H9 (cell line): ENCODE measurements around the gene ZNF407. TPM values are rescaled to one million over a fixed set of nuclear protein-coding genes. Genes with fewer than 3 reads are reported as not detected.

Experiments used
- DNase-seq: peaks from one replicate; pipeline ENCODE4 v3.0.0-alpha.2; 2017
- H2AFZ ChIP-seq: one replicate; pipeline ENCODE4 v1.6.1; 2013; ENCODE audit warnings: mild to moderate bottlenecking, low read length, control low read depth, moderate library complexity
- H2AK5ac ChIP-seq: 2 replicates; pipeline ENCODE4 v1.6.1; 2013; ENCODE audit warnings: low read length, control low read depth, mixed read lengths; ENCODE audit not compliant: insufficient read length
- H2BK120ac ChIP-seq: one replicate; pipeline ENCODE4 v1.6.1; 2013; ENCODE audit warnings: low read depth, mild to moderate bottlenecking, low read length, control low read depth, inconsistent platforms; ENCODE audit not compliant: poor library complexity, severe bottlenecking
- H2BK12ac ChIP-seq: 2 replicates; pipeline ENCODE4 v1.6.1; 2013; ENCODE audit warnings: low read length, control low read depth, mixed read lengths, low read depth; ENCODE audit not compliant: insufficient read length
- H2BK15ac ChIP-seq: 2 replicates; pipeline ENCODE4 v1.6.1; 2013; ENCODE audit warnings: low read depth, low read length, control low read depth
- H2BK20ac ChIP-seq: one replicate; pipeline ENCODE4 v1.6.1; 2013; ENCODE audit warnings: low read depth, mild to moderate bottlenecking, low read length, control low read depth, inconsistent platforms; ENCODE audit not compliant: poor library complexity, severe bottlenecking
- H2BK5ac ChIP-seq: 2 replicates; pipeline ENCODE4 v1.6.1; 2013; ENCODE audit warnings: low read length, control low read depth, mixed read lengths; ENCODE audit not compliant: insufficient read length
- H3K14ac ChIP-seq: 2 replicates; pipeline ENCODE4 v1.6.1; 2013; ENCODE audit warnings: low read length, control low read depth; ENCODE audit not compliant: insufficient read depth
- H3K18ac ChIP-seq: 2 replicates; pipeline ENCODE4 v1.6.1; 2013; ENCODE audit warnings: low read depth, mild to moderate bottlenecking, mixed read lengths, low read length, control low read depth; ENCODE audit not compliant: insufficient read length
- H3K23ac ChIP-seq: 2 replicates; pipeline ENCODE4 v1.6.1; 2013; ENCODE audit warnings: low read length, control low read depth, mixed read lengths, low read depth; ENCODE audit not compliant: insufficient read length
- H3K23me2 ChIP-seq: 2 replicates; pipeline ENCODE4 v1.6.1; 2013; ENCODE audit warnings: low read depth, mild to moderate bottlenecking, mixed read lengths, low read length, control low read depth; ENCODE audit not compliant: insufficient read length, poor library complexity, severe bottlenecking
- H3K27ac ChIP-seq: 2 replicates; pipeline ENCODE4 v1.5.1; 2013; ENCODE audit warnings: low read length, control low read depth, mixed read lengths, low read depth; ENCODE audit not compliant: insufficient read length
- H3K27me3 ChIP-seq: 2 replicates; pipeline ENCODE4 v1.6.1; 2013; ENCODE audit warnings: low read length, control low read depth, inconsistent platforms; ENCODE audit not compliant: insufficient read depth
- H3K4ac ChIP-seq: 2 replicates; pipeline ENCODE4 v1.6.1; 2013; ENCODE audit warnings: low read depth, mild to moderate bottlenecking, control low read depth, inconsistent platforms, low read length, moderate library complexity
- H3K4me1 ChIP-seq: 2 replicates; pipeline ENCODE4 v1.6.1; 2013; ENCODE audit warnings: low read length, control low read depth, inconsistent platforms; ENCODE audit not compliant: insufficient read depth
- H3K4me2 ChIP-seq: 2 replicates; pipeline ENCODE4 v1.6.1; 2013; ENCODE audit warnings: low read length, control low read depth, mixed read lengths; ENCODE audit not compliant: insufficient read length, insufficient read depth
- H3K56ac ChIP-seq: 2 replicates; pipeline ENCODE4 v1.6.1; 2013; ENCODE audit warnings: low read depth, mild to moderate bottlenecking, mixed read lengths, low read length, control low read depth; ENCODE audit not compliant: insufficient read length
- H3K79me1 ChIP-seq: 2 replicates; pipeline ENCODE4 v1.6.1; 2013; ENCODE audit warnings: low read depth, mild to moderate bottlenecking, moderate library complexity, low read length, control low read depth, inconsistent platforms; ENCODE audit not compliant: insufficient read depth, poor library complexity, severe bottlenecking
- H3K79me2 ChIP-seq: 2 replicates; pipeline ENCODE4 v1.6.1; 2013; ENCODE audit warnings: low read length, control low read depth, inconsistent platforms; ENCODE audit not compliant: insufficient read depth
- H3K9ac ChIP-seq: 2 replicates; pipeline ENCODE4 v1.6.1; 2013; ENCODE audit warnings: low read length, control low read depth, mixed read lengths; ENCODE audit not compliant: insufficient read length; ENCODE audit errors: extremely low read depth
- H3K9me3 ChIP-seq: one replicate; pipeline ENCODE4 v1.6.1; 2013; ENCODE audit warnings: low read depth, low read length, inconsistent platforms; ENCODE audit not compliant: control insufficient read depth
- H3T11ph ChIP-seq: one replicate; pipeline ENCODE4 v1.6.1; 2013; ENCODE audit warnings: mild to moderate bottlenecking, low read length, control low read depth, inconsistent platforms
- H4K20me1 ChIP-seq: one replicate; pipeline ENCODE4 v1.6.1; 2013; ENCODE audit not compliant: control insufficient read depth, insufficient read length, insufficient read depth
- H4K5ac ChIP-seq: 2 replicates; pipeline ENCODE4 v1.6.1; 2013; ENCODE audit warnings: low read depth, mild to moderate bottlenecking, mixed read lengths, low read length, control low read depth; ENCODE audit not compliant: insufficient read length
- H4K8ac ChIP-seq: replicated peaks from 2 replicates; pipeline ENCODE4 v1.6.1; 2013; ENCODE audit warnings: low read length, control low read depth, mixed read lengths, low read depth; ENCODE audit not compliant: insufficient read length
- H4K91ac ChIP-seq: 2 replicates; pipeline ENCODE4 v1.6.1; 2013; ENCODE audit warnings: low read depth, mild to moderate bottlenecking, moderate library complexity, mixed read lengths, low read length, control low read depth; ENCODE audit not compliant: insufficient read length
- H3K27ac Mint-ChIP-seq, 3 experiments: 2 replicates in 2 of 3; 3 replicates in 1 of 3; pipeline ENCODE4 v1.8.0; 2020 to 2021; ENCODE audit warnings: mixed read lengths in 3 of 3, mild to moderate bottlenecking in 1 of 3, moderate library complexity in 1 of 3
- H3K27me3 Mint-ChIP-seq: 2 replicates; pipeline ENCODE4 v1.8.0; 2021; ENCODE audit warnings: low read depth, mild to moderate bottlenecking, moderate library complexity, mixed read lengths
- H3K36me3 Mint-ChIP-seq, 3 experiments: 2 replicates in 2 of 3; 3 replicates in 1 of 3; pipeline ENCODE4 v1.8.0; 2020 to 2021; ENCODE audit warnings: low read depth in 3 of 3, mixed read lengths in 3 of 3; ENCODE audit not compliant: insufficient read depth in 1 of 3
- H3K4me1 Mint-ChIP-seq, 2 experiments: 2 replicates each; pipeline ENCODE4 v1.8.0; 2020; ENCODE audit warnings: mixed read lengths in 2 of 2
- H3K4me3 Mint-ChIP-seq, 2 experiments: 2 replicates in 1 of 2; 3 replicates in 1 of 2; pipeline ENCODE4 v1.8.0; 2020 to 2021; ENCODE audit warnings: mild to moderate bottlenecking in 2 of 2, mixed read lengths in 2 of 2, moderate library complexity in 1 of 2
- H3K9me3 Mint-ChIP-seq, 2 experiments: 2 replicates in 1 of 2; 3 replicates in 1 of 2; pipeline ENCODE4 v1.8.0; 2020; ENCODE audit warnings: mild to moderate bottlenecking in 2 of 2, mixed read lengths in 2 of 2, moderate library complexity in 1 of 2
- WGBS: extraction: QIAGEN DNeasy Blood & Tissue Kit; methylation state at CpG from one replicate; pipeline ENCODE4 v1.1.7; 2013; ENCODE audit warnings: missing lambda C conversion rate, low lambda C conversion rate, mixed read lengths; ENCODE audit not compliant: insufficient read length; ENCODE audit errors: extremely low coverage; 5-methylcytosine and 5-hydroxymethylcytosine counted together
- total RNA-seq: library from RNA; stranded (reverse); gene quantifications from 2 replicates; pipeline ENCODE4 v1.2.1, GENCODE V29; 2021
- TF ChIP-seq, protein P1 (sequence below): fragments of 200-600 bp; sonication (generic); conservative IDR thresholded peaks from 3 replicates; pipeline ENCODE4 v1.8.0; 2021; ENCODE audit warnings: antibody characterized with exemption, mild to moderate bottlenecking

Gene ZNF407
- total RNA-seq, 1 experiment from 2014 or later: 8.7 TPM

DNA sequence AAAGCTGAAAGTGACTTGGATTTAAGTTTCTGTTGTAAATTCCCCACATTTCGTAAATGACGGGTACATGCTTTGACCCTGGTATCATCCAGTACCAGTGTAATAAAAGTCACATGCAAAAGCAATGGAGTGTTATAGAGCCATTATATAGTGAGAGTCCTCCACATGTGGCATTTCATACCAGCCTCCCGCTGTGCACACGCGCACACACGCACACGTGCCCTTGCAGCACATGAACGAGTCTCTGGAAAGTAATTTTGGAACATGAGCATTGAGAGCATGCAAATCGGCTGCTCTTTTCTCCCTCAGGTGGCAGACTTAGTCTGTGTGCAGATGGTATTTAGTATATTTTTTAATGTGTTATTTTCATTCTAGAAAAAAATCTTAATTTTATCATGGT lies 198.1 kb downstream of the ZNF407 start:
- H2AK5ac ChIP-seq: no peak overlapping the region
- no peak overlapping the region for H2BK12ac ChIP-seq
- no CpG with 5 or more reads among the region's 9 CpGs for WGBS

More for the DNA sequence above, 198.1 kb downstream of the ZNF407 start:
- Histone ChIP-seq H3K9ac (no peak overlapping the region), H3K23me2 (no peaks in the 10 kb centered on the region), H2BK20ac (no peak overlapping the region), H3K23ac (no peak overlapping the region), H2BK5ac (peak overlapping the region; percentile 79), H4K20me1 (no peaks in the 10 kb centered on the region), H3K14ac (no peak overlapping the region), H3K4me1 (no peaks in the 10 kb centered on the region; the same call in 1 of the 2 replicates), H3K79me2 (no peaks in the 10 kb centered on the region), H4K91ac (no peak overlapping the region), H3K27me3 (no peaks in the 10 kb centered on the region), H3K4me2 (no peak overlapping the region), H4K8ac (no peak overlapping the region), H2BK15ac (no peak overlapping the region), H3K79me1 (no peaks in the 10 kb centered on the region), H3K4ac (no peak overlapping the region), H2BK120ac (no peak overlapping the region), H3K9me3 (no peaks in the 10 kb centered on the region), H2AFZ (no peak overlapping the region), H4K5ac (no peak overlapping the region), H3K27ac (no peak overlapping the region), H3T11ph (no peak overlapping the region), H3K56ac (no peak overlapping the region), H3K18ac (no peak overlapping the region)
- Mint-ChIP-seq H3K9me3 (no peaks in the 10 kb centered on the region), H3K4me1 (peaks cover 39 to 40% of the 10 kb centered on the region in 2 experiments), H3K4me3 (no peak overlapping the region), H3K36me3 (no peaks in the 10 kb centered on the region), H3K27ac (no peak overlapping the region; a peak in 1 of 7 replicates), H3K27me3 (no peaks in the 10 kb centered on the region)
- no peak for DNase-seq
- TF ChIP-seq, protein P1, sequence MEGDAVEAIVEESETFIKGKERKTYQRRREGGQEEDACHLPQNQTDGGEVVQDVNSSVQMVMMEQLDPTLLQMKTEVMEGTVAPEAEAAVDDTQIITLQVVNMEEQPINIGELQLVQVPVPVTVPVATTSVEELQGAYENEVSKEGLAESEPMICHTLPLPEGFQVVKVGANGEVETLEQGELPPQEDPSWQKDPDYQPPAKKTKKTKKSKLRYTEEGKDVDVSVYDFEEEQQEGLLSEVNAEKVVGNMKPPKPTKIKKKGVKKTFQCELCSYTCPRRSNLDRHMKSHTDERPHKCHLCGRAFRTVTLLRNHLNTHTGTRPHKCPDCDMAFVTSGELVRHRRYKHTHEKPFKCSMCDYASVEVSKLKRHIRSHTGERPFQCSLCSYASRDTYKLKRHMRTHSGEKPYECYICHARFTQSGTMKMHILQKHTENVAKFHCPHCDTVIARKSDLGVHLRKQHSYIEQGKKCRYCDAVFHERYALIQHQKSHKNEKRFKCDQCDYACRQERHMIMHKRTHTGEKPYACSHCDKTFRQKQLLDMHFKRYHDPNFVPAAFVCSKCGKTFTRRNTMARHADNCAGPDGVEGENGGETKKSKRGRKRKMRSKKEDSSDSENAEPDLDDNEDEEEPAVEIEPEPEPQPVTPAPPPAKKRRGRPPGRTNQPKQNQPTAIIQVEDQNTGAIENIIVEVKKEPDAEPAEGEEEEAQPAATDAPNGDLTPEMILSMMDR: no peak
